ENCODE data around the gene TOP3B.
A peak's percentile ranks its signal among the peaks of the same experiment; 100 is the strongest.

The TOP3B gene

GRCh38 chr22:21938906-21939305, 43.7 kb downstream of the TOP3B start:
- TF ChIP-seq SIN3A (IDR thresholded peaks at IDR 0.05; ENCODE audit: borderline replicate concordance, insufficient read depth, low read length) (no peak), FOXP2 (optimal IDR thresholded peaks at IDR 0.05; ENCODE audit: borderline replicate concordance, extremely low read depth, extremely low read length, insufficient read depth) (no peak), POLR2AphosphoS5 (IDR thresholded peaks at IDR 0.05; ENCODE audit: low read depth, low read length) (no peak), TAF1 (IDR thresholded peaks at IDR 0.05; ENCODE audit: borderline replicate concordance, insufficient read depth, low read length) (no peak), REST (IDR thresholded peaks at IDR 0.05; ENCODE audit: insufficient read depth in 1 of 2, low read depth in 2 of 2, low read length in 2 of 2) (no peak)

GRCh38 chr22:21938071-21938822, 44.3 kb downstream of the TOP3B start:
- TF ChIP-seq FOXP2 (optimal IDR thresholded peaks at IDR 0.05; ENCODE audit: borderline replicate concordance, extremely low read depth, extremely low read length, insufficient read depth) (peak; percentile 97), TAF1 (IDR thresholded peaks at IDR 0.05; ENCODE audit: borderline replicate concordance, insufficient read depth, low read length) (no peak), POLR2AphosphoS5 (IDR thresholded peaks at IDR 0.05; ENCODE audit: low read depth, low read length) (peak; percentile 46)

GRCh38 chr22:21937821-21938070, 44.8 kb downstream of the TOP3B start:
- TF ChIP-seq REST (IDR thresholded peaks at IDR 0.05; ENCODE audit: insufficient read depth in 1 of 2, low read depth in 2 of 2, low read length in 2 of 2) (no peak), TAF1 (IDR thresholded peaks at IDR 0.05; ENCODE audit: borderline replicate concordance, insufficient read depth, low read length) (no peak), SIN3A (IDR thresholded peaks at IDR 0.05; ENCODE audit: borderline replicate concordance, insufficient read depth, low read length) (no peak), POLR2AphosphoS5 (IDR thresholded peaks at IDR 0.05; ENCODE audit: low read depth, low read length) (no peak), FOXP2 (optimal IDR thresholded peaks at IDR 0.05; ENCODE audit: borderline replicate concordance, extremely low read depth, extremely low read length, insufficient read depth) (no peak)

GRCh38 chr22:21937041-21937820, 45.4 kb downstream of the TOP3B start:
- TF ChIP-seq TAF1 (IDR thresholded peaks at IDR 0.05; ENCODE audit: borderline replicate concordance, insufficient read depth, low read length) (no peak), POLR2AphosphoS5 (IDR thresholded peaks at IDR 0.05; ENCODE audit: low read depth, low read length) (no peak), FOXP2 (optimal IDR thresholded peaks at IDR 0.05; ENCODE audit: borderline replicate concordance, extremely low read depth, extremely low read length, insufficient read depth) (no peak), REST (IDR thresholded peaks at IDR 0.05; ENCODE audit: insufficient read depth in 1 of 2, low read depth in 2 of 2, low read length in 2 of 2) (no peak), SIN3A (IDR thresholded peaks at IDR 0.05; ENCODE audit: borderline replicate concordance, insufficient read depth, low read length) (no peak)

GRCh38 chr22:21936151-21936775, 46.3 kb downstream of the TOP3B start:
- TF ChIP-seq REST (IDR thresholded peaks at IDR 0.05; ENCODE audit: insufficient read depth in 1 of 2, low read depth in 2 of 2, low read length in 2 of 2) (no peak), SIN3A (IDR thresholded peaks at IDR 0.05; ENCODE audit: borderline replicate concordance, insufficient read depth, low read length) (no peak), TAF1 (IDR thresholded peaks at IDR 0.05; ENCODE audit: borderline replicate concordance, insufficient read depth, low read length) (no peak), FOXP2 (optimal IDR thresholded peaks at IDR 0.05; ENCODE audit: borderline replicate concordance, extremely low read depth, extremely low read length, insufficient read depth) (no peak), POLR2AphosphoS5 (IDR thresholded peaks at IDR 0.05; ENCODE audit: low read depth, low read length) (no peak)
